A549 (cell line): ENCODE data around the gene RAD51.
"Not testable (repeated sequence)": the region's sequence is repeated elsewhere in the genome, so short reads cannot be mapped to it uniquely, and the experiment has no call there.

Experiments
- CBX2 ChIP-seq: fragments of 200-600 bp; sonication (generic); IDR thresholded peaks from 2 replicates; pipeline ENCODE4 v1.6.1; 2016; ENCODE audit warnings: low read depth, mild to moderate bottlenecking, borderline replicate concordance
- CHD4 ChIP-seq: fragments of 200-600 bp; sonication (generic); IDR thresholded peaks from 2 replicates; pipeline ENCODE4 v1.6.1; 2016; ENCODE audit warnings: antibody characterized with exemption, mild to moderate bottlenecking, borderline replicate concordance
- EP300 ChIP-seq, 2 experiments: fragments of >200 bp; sonication (Bioruptor Twin); formaldehyde crosslinking; IDR thresholded peaks; 2 replicates in 1 of 2; 3 replicates in 1 of 2; pipeline ENCODE4 v1.6.1; 2016 to 2017
- FOSB ChIP-seq: fragments of 250-450 bp; sonication (Bioruptor Pico); IDR thresholded peaks from 2 replicates; pipeline ENCODE4 v1.5.0; 2020; ENCODE audit warnings: mild to moderate bottlenecking, moderate library complexity
- JUN ChIP-seq, 2 experiments: fragments of >200 bp; sonication (Bioruptor Twin); formaldehyde crosslinking; IDR thresholded peaks; 2 replicates in 1 of 2; 3 replicates in 1 of 2; pipeline ENCODE4 v1.6.1; 2016 to 2017
- PHF8 ChIP-seq: fragments of 200-600 bp; sonication (generic); IDR thresholded peaks from 2 replicates; pipeline ENCODE4 v1.6.1; 2016; ENCODE audit warnings: low read depth, mild to moderate bottlenecking, antibody characterized with exemption, moderate library complexity, borderline replicate concordance
- POLR2A ChIP-seq: IDR thresholded peaks from 2 replicates; pipeline ENCODE4 v1.6.1; 2012; ENCODE audit warnings: mild to moderate bottlenecking, low read length
- RAD21 ChIP-seq, 2 experiments: fragments of >200 bp in 1 of 2; sonication (Bioruptor Twin) in 1 of 2; formaldehyde crosslinking in 1 of 2; IDR thresholded peaks in 1 of 2; conservative IDR thresholded peaks in 1 of 2; 2 replicates in 1 of 2; 3 replicates in 1 of 2; pipeline ENCODE4 v1.6.1; 2012 to 2018; ENCODE audit warnings: inconsistent platforms in 1 of 2
- SREBF2 ChIP-seq: fragments of 450-650 bp; IDR thresholded peaks from 2 replicates; pipeline ENCODE4 v1.6.1; 2014; ENCODE audit warnings: mild to moderate bottlenecking, moderate library complexity
- USF2 ChIP-seq: fragments of 450-650 bp; IDR thresholded peaks from 2 replicates; pipeline ENCODE4 v1.6.1; 2014; ENCODE audit warnings: antibody characterized with exemption
- ZC3H11A ChIP-seq: fragments of 450-650 bp; IDR thresholded peaks from 2 replicates; pipeline ENCODE4 v1.6.1; 2014; ENCODE audit warnings: antibody characterized with exemption, mild to moderate bottlenecking
- TF ChIP-seq, protein P1 (sequence below): fragments of >200 bp; sonication (Bioruptor Twin); formaldehyde crosslinking; IDR thresholded peaks from 3 replicates; pipeline ENCODE4 v1.5.1; 2016
- TF ChIP-seq, protein P2 (sequence below): IDR thresholded peaks from 2 replicates; pipeline ENCODE4 v1.6.1; 2012
- TF ChIP-seq, protein P3 (sequence below): IDR thresholded peaks from 2 replicates; pipeline ENCODE4 v1.6.1; 2012

DNA sequence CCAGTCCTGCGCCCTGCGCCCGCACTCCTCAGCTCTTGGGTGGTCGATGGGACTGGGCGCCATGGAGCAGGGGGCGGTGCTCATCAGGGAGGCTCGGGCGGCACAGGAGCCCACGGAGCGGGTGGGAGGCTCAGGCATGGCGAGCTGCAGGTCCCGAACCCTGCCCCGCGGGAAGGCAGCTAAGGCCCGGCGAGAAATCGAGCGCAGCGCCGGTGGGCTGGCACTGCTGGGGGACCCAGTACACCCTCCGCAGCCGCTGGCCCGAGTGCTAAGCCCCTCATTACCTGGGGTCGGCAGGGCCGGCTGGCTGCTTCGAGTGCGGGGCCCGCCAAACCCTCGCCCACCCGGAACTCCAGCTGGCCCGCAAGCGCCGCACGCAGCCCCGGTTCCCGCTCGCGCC is 18.1 kb upstream of the RAD51 start:
- TF ChIP-seq PHF8; SREBF2; JUN (IDR thresholded peaks at IDR 0.05); EP300 (IDR thresholded peaks at IDR 0.05); RAD21 (conservative IDR thresholded peaks at IDR 0.05 in 1 of 2, IDR thresholded peaks at IDR 0.05 in 1 of 2); POLR2A; CHD4; FOSB (CRISPR knock-in tag); CBX2; ZC3H11A; USF2: not testable (repeated sequence)
- TF ChIP-seq, protein P1, sequence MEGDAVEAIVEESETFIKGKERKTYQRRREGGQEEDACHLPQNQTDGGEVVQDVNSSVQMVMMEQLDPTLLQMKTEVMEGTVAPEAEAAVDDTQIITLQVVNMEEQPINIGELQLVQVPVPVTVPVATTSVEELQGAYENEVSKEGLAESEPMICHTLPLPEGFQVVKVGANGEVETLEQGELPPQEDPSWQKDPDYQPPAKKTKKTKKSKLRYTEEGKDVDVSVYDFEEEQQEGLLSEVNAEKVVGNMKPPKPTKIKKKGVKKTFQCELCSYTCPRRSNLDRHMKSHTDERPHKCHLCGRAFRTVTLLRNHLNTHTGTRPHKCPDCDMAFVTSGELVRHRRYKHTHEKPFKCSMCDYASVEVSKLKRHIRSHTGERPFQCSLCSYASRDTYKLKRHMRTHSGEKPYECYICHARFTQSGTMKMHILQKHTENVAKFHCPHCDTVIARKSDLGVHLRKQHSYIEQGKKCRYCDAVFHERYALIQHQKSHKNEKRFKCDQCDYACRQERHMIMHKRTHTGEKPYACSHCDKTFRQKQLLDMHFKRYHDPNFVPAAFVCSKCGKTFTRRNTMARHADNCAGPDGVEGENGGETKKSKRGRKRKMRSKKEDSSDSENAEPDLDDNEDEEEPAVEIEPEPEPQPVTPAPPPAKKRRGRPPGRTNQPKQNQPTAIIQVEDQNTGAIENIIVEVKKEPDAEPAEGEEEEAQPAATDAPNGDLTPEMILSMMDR = not testable (repeated sequence)
- TF ChIP-seq, protein P2, sequence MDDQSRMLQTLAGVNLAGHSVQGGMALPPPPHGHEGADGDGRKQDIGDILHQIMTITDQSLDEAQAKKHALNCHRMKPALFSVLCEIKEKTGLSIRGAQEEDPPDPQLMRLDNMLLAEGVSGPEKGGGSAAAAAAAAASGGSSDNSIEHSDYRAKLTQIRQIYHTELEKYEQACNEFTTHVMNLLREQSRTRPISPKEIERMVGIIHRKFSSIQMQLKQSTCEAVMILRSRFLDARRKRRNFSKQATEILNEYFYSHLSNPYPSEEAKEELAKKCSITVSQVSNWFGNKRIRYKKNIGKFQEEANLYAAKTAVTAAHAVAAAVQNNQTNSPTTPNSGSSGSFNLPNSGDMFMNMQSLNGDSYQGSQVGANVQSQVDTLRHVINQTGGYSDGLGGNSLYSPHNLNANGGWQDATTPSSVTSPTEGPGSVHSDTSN = not testable (repeated sequence)
- TF ChIP-seq, protein P3, sequence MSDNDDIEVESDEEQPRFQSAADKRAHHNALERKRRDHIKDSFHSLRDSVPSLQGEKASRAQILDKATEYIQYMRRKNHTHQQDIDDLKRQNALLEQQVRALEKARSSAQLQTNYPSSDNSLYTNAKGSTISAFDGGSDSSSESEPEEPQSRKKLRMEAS = not testable (repeated sequence)
